Natural killer cell (primary cell): ENCODE results near the gene CCDC97. TPM values are rescaled to one million over a fixed set of nuclear protein-coding genes. Genes with fewer than 3 reads are reported as not detected.

Experiments used
- ATAC-seq, 3 donors: fragments of 150-1000 bp in 2 of 3; fragments of 200-7000 bp in 1 of 3; cut with Tn5 transposase; 1 replicate in 1 of 3; 2 replicates in 2 of 3; pipeline ENCODE4 v1.10.0; 2021; ENCODE audit warnings: mild to moderate bottlenecking in 2 of 3, moderate library complexity in 2 of 3
- DNase-seq, 2 donors: peaks; one replicate each; pipeline versions ENCODE4 v3.0.0 to v3.0.0-alpha.2; 2013 to 2021; ENCODE audit warnings: mixed read lengths in 1 of 2
- H3K27ac ChIP-seq: one replicate; pipeline ENCODE4 v1.5.1; 2013; ENCODE audit warnings: mild to moderate bottlenecking, low read length
- H3K27me3 ChIP-seq: one replicate; pipeline ENCODE4 v1.6.1; 2013; ENCODE audit warnings: low read length; ENCODE audit not compliant: control insufficient read depth, insufficient read depth
- H3K36me3 ChIP-seq: one replicate; pipeline ENCODE4 v1.6.1; 2013; ENCODE audit warnings: low read length; ENCODE audit not compliant: control insufficient read depth, insufficient read depth
- H3K4me1 ChIP-seq: one replicate; pipeline ENCODE4 v1.6.1; 2013; ENCODE audit warnings: low read length; ENCODE audit not compliant: control insufficient read depth, insufficient read depth
- H3K4me3 ChIP-seq: one replicate; pipeline ENCODE4 v1.5.1; 2013; ENCODE audit warnings: low read length
- H3K9me3 ChIP-seq: one replicate; pipeline ENCODE4 v1.6.1; 2013; ENCODE audit warnings: low read length; ENCODE audit not compliant: control insufficient read depth, insufficient read depth
- H3K27ac Mint-ChIP-seq, 2 donors: one replicate each; pipeline ENCODE4 v1.8.0; 2022; ENCODE audit warnings: mild to moderate bottlenecking in 2 of 2, mixed read lengths in 2 of 2, moderate library complexity in 1 of 2
- H3K27me3 Mint-ChIP-seq, 2 donors: one replicate each; pipeline ENCODE4 v1.8.0; 2022; ENCODE audit warnings: low read depth in 2 of 2, mixed read lengths in 2 of 2
- H3K36me3 Mint-ChIP-seq: one replicate; pipeline ENCODE4 v1.8.0; 2022; ENCODE audit warnings: mixed read lengths
- H3K4me1 Mint-ChIP-seq, 2 donors: one replicate each; pipeline ENCODE4 v1.8.0; 2022; ENCODE audit warnings: mixed read lengths in 2 of 2
- H3K4me3 Mint-ChIP-seq: one replicate; pipeline ENCODE4 v1.8.0; 2022; ENCODE audit warnings: mild to moderate bottlenecking, moderate library complexity, mixed read lengths
- H3K9me3 Mint-ChIP-seq, 2 donors: one replicate each; pipeline ENCODE4 v1.8.0; 2022; ENCODE audit warnings: mixed read lengths in 2 of 2
- CTCF ChIP-seq: fragments of 200-600 bp; IDR thresholded peaks from one replicate; pipeline ENCODE4 v1.8.0; 2022; ENCODE audit warnings: antibody characterized with exemption
- WGBS: methylation state at CpG from one replicate; pipeline ENCODE4 v1.1.7; 2013; ENCODE audit warnings: missing lambda C conversion rate; ENCODE audit not compliant: insufficient coverage; 5-methylcytosine and 5-hydroxymethylcytosine counted together
- intact Hi-C: fragments of 100-400 bp; cut with micrococcal nuclease; formaldehyde crosslinking; loops from one replicate; pipeline ENCODE4 v1.14.2; 2022
- total RNA-seq, 4 donors: library from RNA; stranded (reverse); fragments of 120-200 nt in 1 of 4; gene quantifications; one replicate each; pipeline versions ENCODE4 v1.2.3 to v1.2.4, GENCODE V29; 2013 to 2022

Gene CCDC97
- total RNA-seq, 3 donors from 2014 or later (not counting 1 experiment from before 2014, with no cell fraction given), result 41.1 to 44.3 (median 44.0) TPM

GRCh38 chr19:41308450-41309179 is 1.4 kb upstream of the CCDC97 start:
- peak; percentile 62 to 88 (median 66) for ATAC-seq
- H3K4me3 Mint-ChIP-seq, result peak overlapping the region; percentile 96
- TF ChIP-seq CTCF, result peak; percentile 90
- peak overlapping the region; percentile 91 to 94 for H3K27ac Mint-ChIP-seq
- H3K27ac ChIP-seq, result peak overlapping the region; percentile 97
- no peaks in the 10 kb centered on the region for H3K9me3 ChIP-seq
- intact Hi-C loops, result loop anchor here (1.0 to 10.0 kb wide), 9 partner anchors 10 to 646 kb away; partner anchors contain the start of gene TGFB1
- peaks cover 75% of the 10 kb centered on the region for H3K4me1 ChIP-seq
- H3K27me3 Mint-ChIP-seq, result no peaks in the 10 kb centered on the region
- peak; percentile 96 to 97 for DNase-seq
- no peak overlapping the region for H3K4me3 ChIP-seq
- peaks cover 47% of the 10 kb centered on the region for H3K36me3 ChIP-seq
- H3K36me3 Mint-ChIP-seq, result peaks cover 7% of the 10 kb centered on the region
- no peaks in the 10 kb centered on the region for H3K27me3 ChIP-seq
- H3K9me3 Mint-ChIP-seq, result no peaks in the 10 kb centered on the region
- WGBS, result 8% methylated on average over 8 of the region's 8 CpGs
- peaks cover 84% of the 10 kb centered on the region in 2 donors for H3K4me1 Mint-ChIP-seq

- 11% methylated on average over 26 of the region's 26 CpGs for WGBS
- Mint-ChIP-seq H3K4me3 (peak overlapping the region; percentile 96), H3K27ac (peak overlapping the region; percentile 91 to 94), H3K4me1 (peaks cover 78 to 81% of the 10 kb centered on the region in 2 donors), H3K36me3 (peaks cover 8% of the 10 kb centered on the region), H3K9me3 (no peaks in the 10 kb centered on the region), H3K27me3 (no peaks in the 10 kb centered on the region)
- H3K9me3 ChIP-seq, result no peaks in the 10 kb centered on the region
- DNase-seq (peak; percentile 19 to 58), ATAC-seq (no peak)
- H3K27me3 ChIP-seq, result no peaks in the 10 kb centered on the region
- H3K4me3 ChIP-seq, result peak overlapping the region; percentile 73
- intact Hi-C loops, result loop anchor here (2.0 to 10.0 kb wide), 4 partner anchors 21 to 647 kb away; partner anchors contain the start of gene TGFB1
- peaks cover 45% of the 10 kb centered on the region for H3K36me3 ChIP-seq
- H3K4me1 ChIP-seq, result peaks cover 67% of the 10 kb centered on the region
- peak overlapping the region; percentile 97 for H3K27ac ChIP-seq
- no peak for TF ChIP-seq CTCF
These were observed 566 bp upstream of the CCDC97 start for GRCh38 chr19:41309180-41310032.

GRCh38 chr19:41311072-41311471 is 1.1 kb downstream of the CCDC97 start:
- WGBS, result 91% methylated on average over 5 of the region's 5 CpGs
- DNase-seq, result peak in 1 of 2 donors; percentile 33
- H3K4me1 Mint-ChIP-seq, result peaks cover 67 to 68% of the 10 kb centered on the region in 2 donors

More at GRCh38 chr19:41311072-41311471, 1.1 kb downstream of the CCDC97 start:
- no peak overlapping the region for H3K27ac ChIP-seq
- H3K9me3 Mint-ChIP-seq, result no peaks in the 10 kb centered on the region
- no peak for TF ChIP-seq CTCF
- H3K27me3 Mint-ChIP-seq, result no peaks in the 10 kb centered on the region
- no peaks in the 10 kb centered on the region for H3K9me3 ChIP-seq
- H3K36me3 Mint-ChIP-seq, result peaks cover 8% of the 10 kb centered on the region
- H3K36me3 ChIP-seq, result peaks cover 35% of the 10 kb centered on the region
- H3K27me3 ChIP-seq, result no peaks in the 10 kb centered on the region
- ATAC-seq, result no peak
- H3K4me3 ChIP-seq, result no peak overlapping the region
- peak overlapping the region; percentile 91 to 94 for H3K27ac Mint-ChIP-seq
- H3K4me3 Mint-ChIP-seq, result peak overlapping the region; percentile 96
- H3K4me1 ChIP-seq, result peaks cover 51% of the 10 kb centered on the region
- intact Hi-C loops, result no loop called here
